NOMO-1 treated with DMSO at 0.1 percent for 48 hours (cell line): ENCODE results near the gene ADRB2.
"Not testable (repeated sequence)": the region's sequence is repeated elsewhere in the genome, so short reads cannot be mapped to it uniquely, and the experiment has no call there.

ENCODE experiments used
- DNase-seq: peaks from one replicate; lab custom pipeline; 2025; ENCODE audit not compliant: unreplicated experiment; lab: John Stamatoyannopoulos, UW

ADRB2 gene

GRCh38 chr5:148826053-148826738 is at the start of gene ADRB2:
ADRB2 (plus strand) TSS chr5:148826611; CDS start chr5:148826832, 221 bp downstream.
- peak; percentile 95 for DNase-seq

- peak; percentile 6 for DNase-seq
These were observed 49.6 kb upstream of the ADRB2 start for GRCh38 chr5:148776780-148777179.

DNA sequence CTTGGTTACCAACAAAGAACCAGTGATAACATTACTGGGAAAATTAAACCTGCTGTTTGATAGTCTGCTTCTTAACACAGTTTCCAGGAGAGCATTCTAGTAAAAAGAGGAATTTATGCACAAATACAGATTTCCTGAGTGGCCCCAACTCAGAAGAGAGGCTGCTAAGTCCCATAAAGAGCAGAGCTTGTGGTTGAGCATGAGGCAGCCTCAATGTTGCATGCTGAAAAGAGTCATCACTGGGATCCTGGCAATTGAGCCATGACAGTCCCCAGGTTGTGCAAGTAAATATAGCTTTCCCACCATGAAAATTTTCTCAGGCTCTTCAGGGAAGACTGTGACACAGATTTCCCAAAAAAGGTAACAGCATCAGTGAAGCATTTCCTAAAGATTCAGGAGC is 47.5 kb upstream of the ADRB2 start:
- peak; percentile 18 for DNase-seq

DNA sequence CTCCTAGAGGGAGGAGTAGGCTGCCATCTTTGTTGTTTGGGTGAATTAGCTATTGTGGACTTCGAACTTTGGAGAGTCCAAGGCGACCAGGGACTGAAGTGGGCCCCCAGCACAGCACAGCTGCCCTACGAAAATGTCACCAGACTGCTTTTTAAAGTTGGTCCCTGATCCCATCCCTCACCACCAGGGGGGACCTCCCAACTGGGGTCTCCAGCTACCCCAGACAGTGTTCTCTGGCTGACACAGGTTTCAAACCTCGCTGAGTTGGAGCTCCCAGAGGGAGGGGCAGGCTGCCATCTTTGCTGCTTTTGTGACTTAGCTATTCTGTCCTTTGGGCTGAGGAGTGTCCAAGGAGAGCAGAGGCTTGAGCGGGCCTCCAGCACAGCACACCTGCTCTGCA is 45.7 kb upstream of the ADRB2 start:
- no peak for DNase-seq

DNA sequence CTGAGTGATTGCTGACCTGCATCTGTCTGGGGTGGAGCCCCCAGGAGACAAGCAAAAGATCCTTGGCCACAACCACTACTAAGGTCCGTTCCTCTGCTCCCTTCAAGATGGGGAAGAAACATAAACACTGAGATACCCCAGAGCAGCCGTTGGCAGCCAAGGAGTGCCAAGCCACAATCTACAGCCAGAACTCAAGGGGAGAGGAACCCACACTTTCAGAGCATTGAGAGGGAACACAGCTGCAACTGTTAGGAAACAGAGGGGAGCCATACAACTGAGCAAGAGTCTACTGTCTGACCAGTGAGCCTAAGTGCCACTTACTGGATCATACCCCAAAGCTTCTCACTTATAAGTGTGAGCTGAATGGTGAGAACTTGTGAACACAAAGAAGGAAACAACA is 44.6 kb upstream of the ADRB2 start:
- no peak for DNase-seq

DNA sequence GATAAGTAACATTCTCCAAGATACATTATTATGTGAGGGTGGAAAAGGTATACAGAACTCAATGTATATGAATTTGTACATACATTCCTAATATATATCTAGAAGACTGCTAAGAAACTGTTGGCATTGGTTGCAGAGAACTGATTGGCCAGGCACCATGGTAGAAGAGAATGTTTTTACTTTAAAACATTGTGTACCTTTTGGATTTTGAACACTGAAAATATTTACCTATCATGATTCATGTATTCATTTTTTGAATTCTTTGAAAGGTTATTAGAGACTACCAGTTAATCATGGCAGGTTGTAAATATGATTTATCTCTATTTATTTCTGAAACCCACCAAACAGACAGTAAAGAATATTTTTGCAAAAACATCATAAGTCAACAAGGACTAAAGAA is 41.2 kb upstream of the ADRB2 start:
- DNase-seq, result no peak

DNA sequence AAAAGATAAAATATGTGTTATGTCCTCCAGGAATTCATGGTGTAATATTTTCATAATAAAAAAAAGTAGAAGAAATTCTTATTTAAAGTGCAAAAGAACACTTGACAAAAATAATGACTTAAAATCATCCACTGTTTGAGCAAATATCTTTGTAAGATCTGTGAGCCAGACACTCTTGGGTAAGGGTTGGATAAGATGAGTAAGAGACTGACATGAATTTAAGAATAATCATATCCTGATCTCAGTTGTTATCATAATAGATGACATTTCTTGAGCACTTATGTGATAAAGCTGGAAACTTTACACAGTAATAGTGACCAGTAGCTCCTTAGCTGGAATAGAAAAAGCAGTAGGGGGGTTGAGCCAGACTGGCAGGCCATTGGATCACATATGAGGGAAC is 40.0 kb upstream of the ADRB2 start:
- no peak for DNase-seq

DNA sequence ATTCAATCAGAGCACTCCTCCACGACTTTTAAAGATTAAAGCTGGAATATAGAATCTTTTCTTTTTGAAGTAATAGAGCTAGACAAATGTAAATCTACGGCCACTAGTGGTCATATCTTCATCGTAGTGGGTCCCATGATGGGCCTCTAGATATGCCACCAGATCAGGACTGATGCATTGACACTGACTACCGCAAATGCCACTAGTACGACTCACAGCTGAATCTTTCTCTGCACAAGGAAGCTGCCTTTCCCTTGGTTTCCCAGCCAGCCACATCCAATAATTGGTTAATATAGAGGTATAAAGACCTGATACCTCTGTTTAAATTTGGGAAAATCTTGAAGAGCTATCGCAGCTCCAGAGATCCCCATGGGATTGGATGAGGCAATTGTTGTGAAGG is 37.8 kb upstream of the ADRB2 start:
- DNase-seq, result no peak

DNA sequence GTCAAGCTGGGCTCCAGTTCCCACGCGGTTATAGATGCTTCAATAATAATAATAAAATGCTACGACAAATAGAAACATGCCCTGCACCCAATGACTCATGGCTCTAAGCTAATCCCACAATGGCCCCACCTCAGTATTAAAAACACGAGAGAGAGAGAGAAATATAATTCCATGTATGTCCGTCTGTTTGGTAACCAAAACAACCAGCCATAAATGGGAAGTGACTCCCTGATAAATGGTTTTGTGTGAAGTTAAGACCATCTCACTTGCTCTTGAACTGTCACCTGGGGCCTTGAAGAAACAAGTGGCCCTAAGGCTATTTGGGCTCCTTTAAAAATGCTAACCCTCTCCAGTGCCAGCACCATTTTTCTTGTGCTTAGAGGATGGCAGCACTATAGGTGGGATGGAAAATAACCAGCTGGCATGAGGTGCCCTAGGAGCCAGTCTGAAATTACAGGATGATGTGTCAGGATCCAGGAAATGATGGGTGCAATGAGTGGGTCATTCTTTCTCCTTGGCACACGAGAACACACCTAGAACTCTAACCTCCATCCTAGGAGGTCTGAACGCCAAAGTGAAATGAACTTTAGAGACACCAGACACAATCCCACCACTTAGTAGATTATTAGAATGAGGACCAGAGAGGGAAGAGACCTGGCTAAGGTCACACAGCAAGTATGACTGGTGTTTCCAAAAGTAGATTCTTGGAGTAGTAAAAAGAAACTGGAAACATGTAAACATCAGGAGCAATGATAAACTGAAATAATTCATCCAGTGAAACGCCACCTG is 35.7 kb upstream of the ADRB2 start:
- DNase-seq, result no peak

DNA sequence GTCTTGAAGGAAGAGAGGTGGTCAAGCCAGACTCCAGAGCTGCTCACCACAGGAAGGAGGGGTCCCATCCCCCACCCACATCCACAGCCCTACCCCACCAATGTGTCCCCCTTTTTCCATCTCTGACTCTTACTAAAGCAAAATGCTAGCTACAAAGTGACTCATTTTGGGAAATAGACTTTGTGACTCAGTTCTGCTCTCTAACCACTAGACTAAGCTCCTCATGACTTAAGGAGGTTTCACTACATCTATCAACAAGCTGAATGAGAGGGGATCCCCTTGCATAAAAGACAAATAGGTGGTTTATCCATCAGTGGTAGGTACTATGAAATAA is 35.1 kb upstream of the ADRB2 start:
- DNase-seq, result peak; percentile 23

- no peak for DNase-seq
These were observed 34.7 kb upstream of the ADRB2 start for GRCh38 chr5:148791696-148792095.

DNA sequence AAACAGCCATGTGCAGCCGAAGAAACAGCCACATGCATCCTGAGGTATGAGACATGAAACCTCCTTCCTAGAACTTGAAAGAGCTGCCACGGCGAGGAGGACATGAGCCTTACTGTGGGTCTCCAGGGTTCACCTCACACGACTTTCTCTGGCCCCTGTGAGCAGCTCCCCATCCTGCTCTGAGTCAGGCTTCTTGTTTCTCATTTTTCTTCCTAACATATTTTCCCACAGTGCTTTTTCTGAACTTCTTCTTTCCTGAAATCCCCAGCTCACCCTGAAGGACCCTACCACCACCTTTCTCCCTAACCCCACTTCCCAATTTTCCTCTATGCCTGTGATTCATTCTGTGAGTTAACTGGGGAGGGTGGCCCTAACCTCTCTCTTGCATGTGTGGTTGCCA is 33.7 kb upstream of the ADRB2 start:
- DNase-seq, result no peak

DNA sequence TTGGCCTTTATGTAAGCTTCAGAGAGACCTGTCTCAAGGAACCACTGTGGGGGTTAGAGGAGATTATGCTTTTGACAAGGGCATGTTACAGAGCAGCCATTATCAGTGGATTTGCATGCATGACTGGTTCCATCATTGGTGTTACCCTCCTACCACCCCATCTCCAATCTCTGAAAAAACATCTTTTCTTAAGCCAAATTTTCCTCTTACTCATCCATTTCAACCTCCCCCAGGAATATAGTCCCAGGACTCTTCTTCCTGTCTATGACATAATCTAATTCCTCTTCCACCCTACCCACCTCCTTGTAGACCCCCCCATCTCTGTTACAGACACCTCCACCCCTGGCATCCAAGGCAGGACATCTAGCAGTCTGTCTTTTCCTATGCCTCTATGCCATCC is 33.1 kb upstream of the ADRB2 start:
- no peak for DNase-seq

DNA sequence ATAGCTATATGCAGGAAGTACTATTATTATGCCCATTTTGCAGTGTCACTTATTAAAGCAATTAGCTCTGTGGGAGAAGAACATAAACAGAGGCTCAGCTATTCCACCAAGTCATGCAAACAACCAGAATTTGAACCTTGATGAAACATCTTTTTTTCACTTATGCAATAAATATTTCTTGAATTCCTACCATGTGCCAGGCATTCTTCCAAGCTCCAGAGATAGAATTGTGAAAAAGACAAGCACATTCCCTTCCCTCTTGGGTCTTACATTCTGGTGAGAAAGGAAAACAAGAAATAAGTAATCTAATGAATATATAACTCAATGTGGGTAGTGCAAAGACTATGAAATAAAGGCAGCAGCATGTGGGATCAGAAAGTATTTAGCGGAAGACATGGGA is 32.1 kb upstream of the ADRB2 start:
- DNase-seq, result peak; percentile 7

- peak; percentile 63 for DNase-seq
These were observed 31.5 kb upstream of the ADRB2 start for GRCh38 chr5:148794729-148795561.

GRCh38 chr5:148796936-148797335 is 29.5 kb upstream of the ADRB2 start:
- no peak for DNase-seq

- DNase-seq, result no peak
These were observed 27.6 kb upstream of the ADRB2 start for GRCh38 chr5:148798786-148799185.

DNA sequence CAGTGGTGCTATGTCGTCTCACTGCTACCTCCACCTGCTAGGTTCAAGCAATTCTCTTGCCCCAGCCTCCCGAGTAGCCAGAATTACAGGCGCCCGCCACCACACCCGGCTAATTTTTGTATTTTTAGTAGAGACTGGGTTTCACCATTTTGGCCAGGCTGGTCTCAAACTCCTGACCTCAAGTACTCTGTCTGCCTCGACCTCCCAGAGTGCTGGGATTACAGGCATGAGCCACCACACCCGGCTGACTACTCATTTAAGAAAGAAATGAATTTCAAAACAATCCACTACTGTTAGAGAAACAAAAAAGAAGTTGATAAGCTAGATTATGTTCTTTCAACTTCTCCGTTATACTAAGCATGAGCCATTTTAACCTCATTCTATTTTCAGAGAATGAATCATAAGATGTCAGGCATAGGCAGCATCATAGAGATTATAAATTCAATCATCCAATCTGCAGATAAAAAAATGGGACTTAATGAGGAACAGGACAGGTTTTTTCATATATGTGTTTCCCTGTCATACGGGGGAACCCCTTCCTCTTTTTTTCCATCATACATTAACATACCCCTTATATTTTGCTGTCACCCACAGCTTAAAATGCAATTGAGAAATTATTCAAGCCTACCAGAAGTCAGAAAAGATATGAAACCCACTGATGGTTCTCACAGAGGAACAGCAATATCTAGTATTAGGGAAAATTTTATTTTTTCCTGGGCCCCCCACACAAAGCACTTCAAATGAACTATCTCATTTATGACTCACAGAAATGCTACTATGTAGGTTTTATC is 26.5 kb upstream of the ADRB2 start:
- DNase-seq, result no peak

GRCh38 chr5:148801682-148802276 is 24.6 kb upstream of the ADRB2 start:
- DNase-seq, result peak; percentile 51

GRCh38 chr5:148803451-148803850 is 23.0 kb upstream of the ADRB2 start:
- not testable (repeated sequence) for DNase-seq

DNA sequence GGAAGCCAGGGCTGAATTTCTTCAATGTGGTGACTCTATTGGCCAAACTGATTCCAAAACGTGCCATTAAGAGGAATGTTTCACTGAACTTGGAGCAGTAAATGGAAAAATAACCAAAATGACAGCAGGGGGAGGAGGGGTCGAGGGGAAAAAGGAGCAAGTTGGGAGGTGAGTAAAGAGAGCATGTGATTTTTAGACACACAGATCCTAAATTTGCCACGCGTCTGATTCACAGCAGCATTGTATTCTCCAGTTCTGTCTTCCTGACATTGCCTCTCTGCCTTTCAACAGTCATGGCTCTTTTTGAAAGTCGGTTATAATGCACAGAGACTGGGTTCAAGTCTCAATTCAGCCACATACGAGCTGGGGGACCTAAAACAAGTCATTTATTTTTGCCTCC is 22.0 kb upstream of the ADRB2 start:
- no peak for DNase-seq
